G401 (cell line): ENCODE results near the gene FETUB. TPM values are rescaled to one million over a fixed set of nuclear protein-coding genes. Genes with fewer than 3 reads are reported as not detected.
"Not testable (repeated sequence)": the region's sequence is repeated elsewhere in the genome, so short reads cannot be mapped to it uniquely, and the experiment has no call there.

ENCODE experiments used
- DNase-seq: peaks from one replicate; pipeline ENCODE4 v3.0.0-alpha.2; 2015; ENCODE audit warnings: low spot score
- in situ Hi-C: cut with HindIII; loops from 2 replicates; pipeline ENCODE4 v1.10.0; 2016; ENCODE audit warnings: low sequenced_read_pairs, mixed read lengths
- total RNA-seq: library from RNA; depleted of rRNA; stranded (reverse); fragments of >200 nt; shearing (Covaris generic); gene quantifications from 2 replicates; pipeline ENCODE4 v1.2.3, GENCODE V29; 2014; rRNA removed

Gene FETUB
- total RNA-seq, 1 experiment from 2014 or later: not detected

GRCh38 chr3:186702451-186702850, 62.3 kb downstream of the FETUB start:
- DNase-seq, in situ Hi-C loops: not testable (repeated sequence)

Other genes with a start within 250 kb of the FETUB start
- 0.37 and 2.0 TPM in 2 replicates for gene CRYGS, start 96.0 kb upstream of the FETUB start, total RNA-seq
- gene TBCCD1, start 73.1 kb upstream of the FETUB start, total RNA-seq: 27.7 and 37.1 TPM in 2 replicates
- 41.7 and 78.6 TPM in 2 replicates for gene DNAJB11, start 69.7 kb upstream of the FETUB start, total RNA-seq
- not detected in 2 replicates for gene AHSG, start 27.3 kb upstream of the FETUB start, total RNA-seq
- not detected in 2 replicates for gene HRG, start 25.6 kb downstream of the FETUB start, total RNA-seq
- gene KNG1, start 77.0 kb downstream of the FETUB start, total RNA-seq: not detected in 2 replicates
- gene EIF4A2, start 143.2 kb downstream of the FETUB start, total RNA-seq: 215 and 286 TPM in 2 replicates
- 53.7 and 76.8 TPM in 2 replicates for gene RFC4, start 166.1 kb downstream of the FETUB start, total RNA-seq
- not detected in 2 replicates for gene ADIPOQ, start 202.3 kb downstream of the FETUB start, total RNA-seq